ENCODE measurements around the gene VEZT. TPM values are rescaled to one million over a fixed set of nuclear protein-coding genes. Genes with fewer than 3 reads are reported as not detected.
"Not testable (repeated sequence)": the region's sequence is repeated elsewhere in the genome, so short reads cannot be mapped to it uniquely, and the experiment has no call there.

Gene VEZT
- total RNA-seq, 2 donors from 2014 or later = 35.5 to 63.1 TPM

GRCh38 chr12:95235621-95236020 is 18.0 kb downstream of the VEZT start:
- ATAC-seq; DNase-seq (ENCODE audit: low spot score in 2 of 2); H3K9me3 Mint-ChIP-seq; H3K27ac Mint-ChIP-seq: not testable (repeated sequence)
- H3K36me3 Mint-ChIP-seq = peaks cover 0 to 17% of the 10 kb centered on the region in 2 donors

- DNase-seq (ENCODE audit: low spot score in 2 of 2) (no peak), ATAC-seq (no peak)
- Mint-ChIP-seq H3K36me3 (peaks cover 0 to 17% of the 10 kb centered on the region in 2 donors), H3K9me3 (no peaks in the 10 kb centered on the region), H3K27ac (no peak overlapping the region)
Measured at GRCh38 chr12:95237315-95237714, 19.7 kb downstream of the VEZT start.

GRCh38 chr12:95238150-95238549 is 20.5 kb downstream of the VEZT start:
- ATAC-seq = no peak
- Mint-ChIP-seq H3K9me3 (no peaks in the 10 kb centered on the region), H3K36me3 (peaks cover 0 to 12% of the 10 kb centered on the region in 2 donors)

GRCh38 chr12:95239216-95239615 is 21.6 kb downstream of the VEZT start:
- Mint-ChIP-seq H3K9me3 (no peaks in the 10 kb centered on the region), H3K36me3 (peaks cover 0 to 12% of the 10 kb centered on the region in 2 donors), H3K27ac (peak overlapping the region in 1 of 2 donors; percentile 32)
- ATAC-seq = no peak
- DNase-seq (ENCODE audit: low spot score in 2 of 2) = no peak

More at GRCh38 chr12:95238150-95238549, 20.5 kb downstream of the VEZT start:
- no peak overlapping the region for H3K27ac Mint-ChIP-seq
- no peak for DNase-seq (ENCODE audit: low spot score in 2 of 2)

- not testable (repeated sequence) for H3K9me3 Mint-ChIP-seq; DNase-seq (ENCODE audit: low spot score in 2 of 2); ATAC-seq; H3K36me3 Mint-ChIP-seq
- peak overlapping the region in 1 of 2 donors; percentile 32 for H3K27ac Mint-ChIP-seq
Measured at GRCh38 chr12:95239835-95240234, 22.2 kb downstream of the VEZT start.

- Mint-ChIP-seq H3K27ac (peak overlapping the region in 1 of 2 donors; percentile 65), H3K9me3 (no peaks in the 10 kb centered on the region)
Measured at GRCh38 chr12:95240556-95240955, 22.9 kb downstream of the VEZT start.

GRCh38 chr12:95241138-95241537 is 23.5 kb downstream of the VEZT start:
- not testable (repeated sequence) for H3K9me3 Mint-ChIP-seq; H3K36me3 Mint-ChIP-seq; ATAC-seq; DNase-seq (ENCODE audit: low spot score in 2 of 2)
- peak overlapping the region in 1 of 2 donors; percentile 44 for H3K27ac Mint-ChIP-seq

More at GRCh38 chr12:95240556-95240955, 22.9 kb downstream of the VEZT start:
- peaks cover 0 to 7% of the 10 kb centered on the region in 2 donors for H3K36me3 Mint-ChIP-seq
- ATAC-seq = peak in 1 of 2 donors; percentile 54
- DNase-seq (ENCODE audit: low spot score in 2 of 2) = no peak

GRCh38 chr12:95241761-95242506 is 24.3 kb downstream of the VEZT start:
- Mint-ChIP-seq H3K36me3 (no peaks in the 10 kb centered on the region), H3K27ac (no peak overlapping the region), H3K9me3 (no peaks in the 10 kb centered on the region)
- ATAC-seq (no peak), DNase-seq (ENCODE audit: low spot score in 2 of 2) (no peak)

GRCh38 chr12:95243497-95244183 is 26.0 kb downstream of the VEZT start:
- Mint-ChIP-seq H3K36me3 (no peaks in the 10 kb centered on the region), H3K9me3 (no peaks in the 10 kb centered on the region), H3K27ac (peak overlapping the region in 1 of 2 donors; percentile 29)
- ATAC-seq (no peak), DNase-seq (ENCODE audit: low spot score in 2 of 2) (no peak)

GRCh38 chr12:95244350-95244749 is 26.7 kb downstream of the VEZT start:
- no peak for DNase-seq (ENCODE audit: low spot score in 2 of 2)
- no peaks in the 10 kb centered on the region for H3K9me3 Mint-ChIP-seq
- H3K27ac Mint-ChIP-seq = peak overlapping the region in 1 of 2 donors; percentile 57
- no peak for ATAC-seq
- H3K36me3 Mint-ChIP-seq = no peaks in the 10 kb centered on the region

- DNase-seq (ENCODE audit: low spot score in 2 of 2) = no peak
- no peak overlapping the region for H3K27ac Mint-ChIP-seq
- no peak for ATAC-seq
- H3K9me3 Mint-ChIP-seq = no peaks in the 10 kb centered on the region
- H3K36me3 Mint-ChIP-seq = no peaks in the 10 kb centered on the region
Measured at GRCh38 chr12:95248095-95248494, 30.5 kb downstream of the VEZT start.

GRCh38 chr12:95248604-95249360 is 31.2 kb downstream of the VEZT start:
- DNase-seq (ENCODE audit: low spot score in 2 of 2) (no peak), ATAC-seq (no peak)
- H3K9me3 Mint-ChIP-seq = no peaks in the 10 kb centered on the region
- H3K27ac Mint-ChIP-seq = no peak overlapping the region
- H3K36me3 Mint-ChIP-seq = no peaks in the 10 kb centered on the region

GRCh38 chr12:95253386-95253785 is 35.8 kb downstream of the VEZT start:
- ATAC-seq = no peak
- H3K36me3 Mint-ChIP-seq = peaks cover 13 to 18% of the 10 kb centered on the region in 2 donors
- no peak for DNase-seq (ENCODE audit: low spot score in 2 of 2)

GRCh38 chr12:95257541-95257940 is 39.9 kb downstream of the VEZT start:
- no peak for DNase-seq (ENCODE audit: low spot score in 2 of 2)
- Mint-ChIP-seq H3K36me3 (peaks cover 13 to 18% of the 10 kb centered on the region in 2 donors), H3K9me3 (no peaks in the 10 kb centered on the region), H3K27ac (no peak overlapping the region)
- ATAC-seq = no peak

More at GRCh38 chr12:95253386-95253785, 35.8 kb downstream of the VEZT start:
- Mint-ChIP-seq H3K9me3 (no peaks in the 10 kb centered on the region), H3K27ac (no peak overlapping the region)

GRCh38 chr12:95258151-95258550 is 40.5 kb downstream of the VEZT start:
- DNase-seq (ENCODE audit: low spot score in 2 of 2) (no peak), ATAC-seq (no peak)
- H3K36me3 Mint-ChIP-seq = peaks cover 13 to 18% of the 10 kb centered on the region in 2 donors
- no peaks in the 10 kb centered on the region for H3K9me3 Mint-ChIP-seq
- no peak overlapping the region for H3K27ac Mint-ChIP-seq

GRCh38 chr12:95258803-95259202 is 41.2 kb downstream of the VEZT start:
- no peak for ATAC-seq
- DNase-seq (ENCODE audit: low spot score in 2 of 2) = no peak
- no peak overlapping the region for H3K27ac Mint-ChIP-seq
- H3K36me3 Mint-ChIP-seq = peaks cover 13 to 18% of the 10 kb centered on the region in 2 donors
- no peaks in the 10 kb centered on the region for H3K9me3 Mint-ChIP-seq

GRCh38 chr12:95259368-95259767 is 41.8 kb downstream of the VEZT start:
- no peak for DNase-seq (ENCODE audit: low spot score in 2 of 2)
- Mint-ChIP-seq H3K9me3 (no peaks in the 10 kb centered on the region), H3K27ac (no peak overlapping the region), H3K36me3 (peaks cover 13 to 18% of the 10 kb centered on the region in 2 donors)
- no peak for ATAC-seq
